Lung (tissue), 13 donors: ENCODE data around the gene SHANK3. TPM values are rescaled to one million over a fixed set of nuclear protein-coding genes. Genes with fewer than 3 reads are reported as not detected.

Experiments used
- ATAC-seq: fragments of 200-7000 bp; cut with Tn5 transposase; one replicate; pipeline ENCODE4 v1.9.1; 2020; ENCODE audit warnings: moderate number of reproducible peaks; ENCODE audit not compliant: insufficient read depth, low FRiP score
- DNase-seq, 3 donors: peaks; one replicate each; pipeline ENCODE4 v3.0.0-alpha.2; 2013 to 2017
- H3K27ac ChIP-seq, 2 donors: one replicate each; pipeline ENCODE4 v1.5.1; 2013; ENCODE audit warnings: mild to moderate bottlenecking in 2 of 2, moderate library complexity in 2 of 2, control low read depth in 1 of 2, inconsistent platforms in 1 of 2, low read depth in 1 of 2, low read length in 1 of 2
- H3K27me3 ChIP-seq, 3 donors: one replicate each; pipeline ENCODE4 v1.5.1; 2013; ENCODE audit warnings: low read length in 2 of 3; ENCODE audit not compliant: control insufficient read depth in 3 of 3, insufficient read depth in 3 of 3
- H3K36me3 ChIP-seq, 4 donors: one replicate each; pipeline ENCODE4 v1.5.1; 2013; ENCODE audit warnings: low read length in 4 of 4, mild to moderate bottlenecking in 1 of 4, moderate library complexity in 1 of 4; ENCODE audit not compliant: control insufficient read depth in 4 of 4, insufficient read depth in 4 of 4
- H3K4me1 ChIP-seq, 5 donors: one replicate each; pipeline ENCODE4 v1.5.1; 2013; ENCODE audit warnings: low read length in 5 of 5, mild to moderate bottlenecking in 2 of 5, moderate library complexity in 1 of 5; ENCODE audit not compliant: control insufficient read depth in 5 of 5, insufficient read depth in 5 of 5
- H3K4me3 ChIP-seq: one replicate; pipeline ENCODE4 v1.5.1; 2013; ENCODE audit warnings: mild to moderate bottlenecking, control low read depth, moderate library complexity
- H3K9ac ChIP-seq, 2 donors: one replicate each; pipeline ENCODE4 v1.5.1; 2013; ENCODE audit warnings: low read length in 2 of 2, control low read depth in 1 of 2; ENCODE audit not compliant: insufficient read depth in 1 of 2
- H3K9me3 ChIP-seq, 4 donors: one replicate each; pipeline ENCODE4 v1.5.1; 2013; ENCODE audit warnings: low read length in 3 of 4, mild to moderate bottlenecking in 1 of 4, moderate library complexity in 1 of 4; ENCODE audit not compliant: control insufficient read depth in 4 of 4, insufficient read depth in 3 of 4
- CTCF ChIP-seq: IDR thresholded peaks from 2 replicates; pipeline ENCODE4 v1.5.1; 2012; ENCODE audit warnings: mild to moderate bottlenecking; ENCODE audit errors: control extremely low read depth, extremely low read depth
- WGBS, 2 donors: extraction: QIAGEN DNeasy Blood & Tissue Kit; methylation state at CpG; one replicate each; pipeline ENCODE4 v1.1.7; 2013; 5-methylcytosine and 5-hydroxymethylcytosine counted together
- polyA plus RNA-seq, 2 donors: library from polyadenylated mRNA; stranded (reverse); fragments of 200-250 nt; gene quantifications; one replicate each; pipeline ENCODE4 v1.2.1, GENCODE V29; 2013
- small RNA-seq: library from RNA; depleted of rRNA; stranded (forward); fragments of <200 nt; gene quantifications from one replicate; pipeline ENCODE3, GENCODE V24; 2014; ENCODE audit warnings: low replicate concordance
- total RNA-seq, 2 donors: library from RNA; depleted of rRNA in 1 of 2; stranded (reverse); fragments of >200 nt in 1 of 2; gene quantifications; one replicate each; pipeline ENCODE4 v1.2.1, GENCODE V29; 2014 to 2021
- donor health status: control.
- donor health status: control.
- donor health status: Bipolar disorder and iron deficiency.
- donor health status: healthy.
- donor health status: DM: yes; HTN: yes; CAD: no.

SHANK3 gene
- total and polyA plus RNA-seq, 4 donors = 15.5 to 44.0 (median 22.8) TPM

- Histone ChIP-seq H3K4me3 (no peak overlapping the region), H3K36me3 (peaks cover 0 to 30% (median 3%) of the 10 kb centered on the region in 4 donors), H3K27me3 (peaks cover 0 to 15% (median 7%) of the 10 kb centered on the region in 3 donors), H3K9ac (no peak overlapping the region), H3K4me1 (peaks cover 0 to 8% (median 0%) of the 10 kb centered on the region in 5 donors), H3K9me3 (no peaks in the 10 kb centered on the region), H3K27ac (no peak overlapping the region)
- DNase-seq = no peak
- ATAC-seq = no peak
- 94 to 96% methylated on average over 33 of the region's 33 CpGs for WGBS, 2 donors
- TF ChIP-seq CTCF = no peak
Observed at GRCh38 chr22:50722048-50722701, 49.6 kb downstream of the SHANK3 start.

Small RNAs within 50 kb of the gene (small RNA-seq; reads per million reads assigned to genes)
- not detected for gene RF00019
- not detected for gene RNU6-409P

Other genes starting within 250 kb of the SHANK3 start
- gene SBF1, start 197.8 kb upstream of the SHANK3 start, total RNA-seq = 10 to 100 TPM; 30.1 to 76.9 TPM
- gene SBF1, start 197.8 kb upstream of the SHANK3 start, polyA plus RNA-seq = 10 to 100 TPM; 34.2 to 34.3 TPM
- 1 to 10 TPM in 1 of 2 donors, under 1 TPM in 1; 0.74 to 5.7 TPM for gene ADM2, start 191.3 kb upstream of the SHANK3 start, total RNA-seq
- gene ADM2, start 191.3 kb upstream of the SHANK3 start, polyA plus RNA-seq = 1 to 10 TPM; 2.2 to 3.1 TPM
- gene MIOX, start 186.0 kb upstream of the SHANK3 start, total RNA-seq = not detected
- under 1 TPM in 1 of 2 donors, not detected in 1; 0.08 TPM for gene MIOX, start 186.0 kb upstream of the SHANK3 start, polyA plus RNA-seq
- 10 to 100 TPM; 29.8 to 84.6 TPM for gene LMF2, start 165.1 kb upstream of the SHANK3 start, total RNA-seq
- 10 to 100 TPM; 47.8 to 53.0 TPM for gene LMF2, start 165.1 kb upstream of the SHANK3 start, polyA plus RNA-seq
- gene NCAPH2, start 164.6 kb upstream of the SHANK3 start, total RNA-seq = 10 to 100 TPM; 30.2 to 56.3 TPM
- 10 to 100 TPM; 27.8 to 64.4 TPM for gene NCAPH2, start 164.6 kb upstream of the SHANK3 start, polyA plus RNA-seq
- gene SCO2, start 147.2 kb upstream of the SHANK3 start, total RNA-seq = 1 to 10 TPM in 1 of 2 donors, under 1 TPM in 1; 0.37 to 9.1 TPM
- gene SCO2, start 147.2 kb upstream of the SHANK3 start, polyA plus RNA-seq = 1 to 10 TPM; 3.0 to 9.3 TPM
- 100 to 1,000 TPM in 1 of 2 donors, 10 to 100 TPM in 1; 52.7 to 367 TPM for gene TYMP, start 142.8 kb upstream of the SHANK3 start, total RNA-seq
- 100 to 1,000 TPM in 1 of 2 donors, 10 to 100 TPM in 1; 99.2 to 641 TPM for gene TYMP, start 142.8 kb upstream of the SHANK3 start, polyA plus RNA-seq
- 1 to 10 TPM in 1 of 2 donors, under 1 TPM in 1; 0.85 to 1.0 TPM for gene KLHDC7B, start 126.9 kb upstream of the SHANK3 start, total RNA-seq
- gene KLHDC7B, start 126.9 kb upstream of the SHANK3 start, polyA plus RNA-seq = 1 to 10 TPM in 1 of 2 donors, under 1 TPM in 1; 0.39 to 1.6 TPM
- not detected for gene SYCE3, start 109.9 kb upstream of the SHANK3 start, total RNA-seq
- gene SYCE3, start 109.9 kb upstream of the SHANK3 start, polyA plus RNA-seq = 1 to 10 TPM; 1.1 to 1.7 TPM
- gene CPT1B, start 94.4 kb upstream of the SHANK3 start, total RNA-seq = 10 to 100 TPM in 1 of 2 donors, 1 to 10 TPM in 1; 5.7 to 21.2 TPM
- 10 to 100 TPM; 11.8 to 14.5 TPM for gene CPT1B, start 94.4 kb upstream of the SHANK3 start, polyA plus RNA-seq
- gene CHKB, start 90.0 kb upstream of the SHANK3 start, total RNA-seq = 10 to 100 TPM; 59.4 to 87.3 TPM
- 100 to 1,000 TPM in 1 of 2 donors, 10 to 100 TPM in 1; 62.4 to 142 TPM for gene CHKB, start 90.0 kb upstream of the SHANK3 start, polyA plus RNA-seq
- 1 to 10 TPM; 1.2 to 2.7 TPM for gene MAPK8IP2, start 72.0 kb upstream of the SHANK3 start, total RNA-seq
- 1 to 10 TPM in 1 of 2 donors, under 1 TPM in 1; 0.91 to 1.1 TPM for gene MAPK8IP2, start 72.0 kb upstream of the SHANK3 start, polyA plus RNA-seq
- 10 to 100 TPM; 21.2 to 57.7 TPM for gene ARSA, start 44.7 kb upstream of the SHANK3 start, total RNA-seq
- gene ARSA, start 44.7 kb upstream of the SHANK3 start, polyA plus RNA-seq = 10 to 100 TPM; 34.7 to 46.3 TPM
- gene ACR, start 65.4 kb downstream of the SHANK3 start, total RNA-seq = 1 to 10 TPM in 1 of 2 donors, under 1 TPM in 1; 0.26 to 1.1 TPM
- 1 to 10 TPM in 1 of 2 donors, under 1 TPM in 1; 0.44 to 3.3 TPM for gene ACR, start 65.4 kb downstream of the SHANK3 start, polyA plus RNA-seq
- 10 to 100 TPM; 33.1 to 53.4 TPM for gene RABL2B, start 110.8 kb downstream of the SHANK3 start, total RNA-seq
- gene RABL2B, start 110.8 kb downstream of the SHANK3 start, polyA plus RNA-seq = 10 to 100 TPM; 25.1 to 31.8 TPM